Measurements from ENCODE around the gene AFAP1.
"Not testable (repeated sequence)": the region's sequence is repeated elsewhere in the genome, so short reads cannot be mapped to it uniquely, and the experiment has no call there.

Gene AFAP1

GRCh38 chr4:7924163-7924562 is 15.5 kb downstream of the AFAP1 start:
- Histone ChIP-seq H3K4me3 (ENCODE audit: low read depth, low read length) (no peak overlapping the region), H3K36me3 (ENCODE audit: control insufficient read depth, insufficient read depth, low read length) (no peaks in the 10 kb centered on the region), H3K9me3 (ENCODE audit: control insufficient read depth, low read length) (no peaks in the 10 kb centered on the region), H3K27me3 (ENCODE audit: control insufficient read depth, insufficient read depth, low read length) (no peaks in the 10 kb centered on the region), H3K79me2 (peaks cover 33% of the 10 kb centered on the region), H3K4me2 (ENCODE audit: low read length) (no peak overlapping the region), H3K4me1 (peaks cover 13% of the 10 kb centered on the region), H3K27ac (peak overlapping the region; percentile 79), H2AFZ (no peak overlapping the region), H3K9ac (no peak overlapping the region)
- no peak for TF ChIP-seq CTCF (IDR thresholded peaks at IDR 0.05)

GRCh38 chr4:7922466-7922865 is 17.2 kb downstream of the AFAP1 start:
- Histone ChIP-seq H3K9ac (no peak overlapping the region), H3K4me3 (ENCODE audit: low read depth, low read length) (no peak overlapping the region), H3K79me2 (peaks cover 31% of the 10 kb centered on the region), H3K9me3 (ENCODE audit: control insufficient read depth, low read length) (no peaks in the 10 kb centered on the region), H3K4me1 (peaks cover 17% of the 10 kb centered on the region), H3K4me2 (ENCODE audit: low read length) (no peak overlapping the region), H3K27ac (peak overlapping the region; percentile 79), H3K36me3 (ENCODE audit: control insufficient read depth, insufficient read depth, low read length) (no peaks in the 10 kb centered on the region), H2AFZ (no peak overlapping the region), H3K27me3 (ENCODE audit: control insufficient read depth, insufficient read depth, low read length) (no peaks in the 10 kb centered on the region)
- no peak for TF ChIP-seq CTCF (IDR thresholded peaks at IDR 0.05)

GRCh38 chr4:7918981-7919380 is 20.7 kb downstream of the AFAP1 start:
- peaks cover 47% of the 10 kb centered on the region for H3K79me2 ChIP-seq
- H3K9ac ChIP-seq: no peak overlapping the region
- no peak overlapping the region for H3K4me3 ChIP-seq (ENCODE audit: low read depth, low read length)
- H3K4me2 ChIP-seq (ENCODE audit: low read length): peak overlapping the region; percentile 11
- H3K4me1 ChIP-seq: peaks cover 24% of the 10 kb centered on the region
- no peaks in the 10 kb centered on the region for H3K36me3 ChIP-seq (ENCODE audit: control insufficient read depth, insufficient read depth, low read length)
- H3K27me3 ChIP-seq (ENCODE audit: control insufficient read depth, insufficient read depth, low read length): no peaks in the 10 kb centered on the region
- no peak for TF ChIP-seq CTCF (IDR thresholded peaks at IDR 0.05)
- peak overlapping the region; percentile 92 for H3K27ac ChIP-seq
- peak overlapping the region; percentile 34 for H2AFZ ChIP-seq
- no peaks in the 10 kb centered on the region for H3K9me3 ChIP-seq (ENCODE audit: control insufficient read depth, low read length)

DNA sequence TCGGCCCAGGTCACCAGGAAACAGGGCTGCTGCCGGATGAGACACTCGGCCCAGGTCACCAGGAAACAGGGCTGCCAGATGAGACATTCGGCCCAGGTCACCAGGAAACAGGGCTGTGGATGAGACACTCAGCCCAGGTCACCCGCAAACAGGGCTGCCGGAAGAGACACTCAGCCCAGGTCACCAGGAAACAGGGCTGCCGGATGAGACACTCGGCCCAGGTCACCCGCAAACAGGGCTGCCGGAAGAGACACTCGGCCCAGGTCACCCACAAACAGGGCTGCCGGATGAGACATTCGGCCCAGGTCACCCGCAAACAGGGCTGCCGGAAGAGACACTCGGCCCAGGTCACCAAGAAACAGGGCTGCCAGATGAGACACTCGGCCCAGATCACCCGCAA is 21.5 kb downstream of the AFAP1 start:
- not testable (repeated sequence) for H2AFZ ChIP-seq; H3K9me3 ChIP-seq (ENCODE audit: control insufficient read depth, low read length); H3K4me2 ChIP-seq (ENCODE audit: low read length); H3K4me3 ChIP-seq (ENCODE audit: low read depth, low read length); H3K36me3 ChIP-seq (ENCODE audit: control insufficient read depth, insufficient read depth, low read length); H3K9ac ChIP-seq; H3K27me3 ChIP-seq (ENCODE audit: control insufficient read depth, insufficient read depth, low read length)
- Histone ChIP-seq H3K79me2 (peaks cover 50% of the 10 kb centered on the region), H3K27ac (peak overlapping the region; percentile 92), H3K4me1 (peaks cover 16% of the 10 kb centered on the region)

DNA sequence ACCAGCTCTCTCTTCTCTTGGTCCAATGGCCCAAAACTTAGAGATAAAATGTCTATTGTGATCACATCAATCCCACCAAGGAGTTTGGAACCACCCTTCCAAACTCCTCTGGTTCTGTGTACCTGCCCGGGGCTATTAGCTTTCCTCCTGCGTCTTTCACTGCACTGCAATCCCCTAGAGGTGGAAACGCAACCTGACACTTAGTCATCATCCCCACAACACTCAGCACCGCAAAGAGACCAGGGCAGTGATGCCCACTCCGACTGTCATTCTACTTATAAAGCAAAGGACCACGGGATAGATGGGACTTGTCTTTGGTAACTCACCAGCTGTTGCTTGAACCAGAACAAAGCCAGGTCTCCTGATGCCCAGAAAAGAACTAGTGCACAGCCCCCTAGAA is 22.0 kb downstream of the AFAP1 start:
- no peaks in the 10 kb centered on the region for H3K36me3 ChIP-seq (ENCODE audit: control insufficient read depth, insufficient read depth, low read length)
- peaks cover 54% of the 10 kb centered on the region for H3K79me2 ChIP-seq
- H2AFZ ChIP-seq: no peak overlapping the region
- H3K9ac ChIP-seq: no peak overlapping the region
- peak overlapping the region; percentile 92 for H3K27ac ChIP-seq
- no peak overlapping the region for H3K4me3 ChIP-seq (ENCODE audit: low read depth, low read length)
- H3K4me1 ChIP-seq: peaks cover 13% of the 10 kb centered on the region
- H3K9me3 ChIP-seq (ENCODE audit: control insufficient read depth, low read length): no peaks in the 10 kb centered on the region
- H3K27me3 ChIP-seq (ENCODE audit: control insufficient read depth, insufficient read depth, low read length): no peaks in the 10 kb centered on the region
- TF ChIP-seq CTCF (IDR thresholded peaks at IDR 0.05): no peak
- H3K4me2 ChIP-seq (ENCODE audit: low read length): no peak overlapping the region
